ENCODE data around the gene IL5RA.

The IL5RA gene

GRCh38 chr3:3107181-3107580 is 3.0 kb downstream of the IL5RA start:
- Histone ChIP-seq H3F3A (ENCODE audit: control insufficient read depth, insufficient read depth) (no peaks in the 10 kb centered on the region), H3K4me2 (ENCODE audit: low read length) (no peak overlapping the region), H3K79me2 (ENCODE audit: control insufficient read depth, low read length) (no peaks in the 10 kb centered on the region), H3K4me3 (ENCODE audit: low read length) (no peak overlapping the region), H3K9me3 (ENCODE audit: control insufficient read depth, insufficient read depth, low read length) (no peaks in the 10 kb centered on the region), H3K27ac (ENCODE audit: low read depth, low read length) (no peak overlapping the region), H3K27me3 (ENCODE audit: control insufficient read depth, low read length) (no peaks in the 10 kb centered on the region), H3K9me2 (replicated peaks; ENCODE audit: control insufficient read depth, low read length) (no peaks in the 10 kb centered on the region), H4K20me1 (ENCODE audit: control insufficient read depth, insufficient read depth, low read depth, low read length) (no peaks in the 10 kb centered on the region), H3K4me1 (ENCODE audit: control insufficient read depth, low read length) (peaks cover 49% of the 10 kb centered on the region), H3K36me3 (ENCODE audit: control insufficient read depth, low read length) (no peaks in the 10 kb centered on the region)
- TF ChIP-seq EZH2phosphoT487 (IDR thresholded peaks at IDR 0.05; ENCODE audit: borderline replicate concordance, low read length) = no peak
- no peak for TF ChIP-seq CTCF (IDR thresholded peaks at IDR 0.05; ENCODE audit: low read depth, low read length, poor library complexity, severe bottlenecking)

- Histone ChIP-seq H3K4me3 (ENCODE audit: low read length) (no peak overlapping the region), H3K9me3 (ENCODE audit: control insufficient read depth, insufficient read depth, low read length) (no peaks in the 10 kb centered on the region), H3K36me3 (ENCODE audit: control insufficient read depth, low read length) (no peaks in the 10 kb centered on the region), H4K20me1 (ENCODE audit: control insufficient read depth, insufficient read depth, low read depth, low read length) (no peaks in the 10 kb centered on the region), H3F3A (ENCODE audit: control insufficient read depth, insufficient read depth) (no peaks in the 10 kb centered on the region), H3K27ac (ENCODE audit: low read depth, low read length) (no peak overlapping the region), H3K9me2 (replicated peaks; ENCODE audit: control insufficient read depth, low read length) (no peaks in the 10 kb centered on the region), H3K27me3 (ENCODE audit: control insufficient read depth, low read length) (0 out of 2 replicates have a peak, but pooled peaks cover 2% of the 10 kb centered on the region), H3K4me1 (ENCODE audit: control insufficient read depth, low read length) (peaks cover 43% of the 10 kb centered on the region), H3K79me2 (ENCODE audit: control insufficient read depth, low read length) (no peaks in the 10 kb centered on the region), H3K4me2 (ENCODE audit: low read length) (0 out of 2 replicates have a peak overlapping the region, but pooled peaks have one; percentile 5)
- TF ChIP-seq EZH2phosphoT487 (IDR thresholded peaks at IDR 0.05; ENCODE audit: borderline replicate concordance, low read length) = no peak
- no peak for TF ChIP-seq CTCF (IDR thresholded peaks at IDR 0.05; ENCODE audit: low read depth, low read length, poor library complexity, severe bottlenecking)
Measured at GRCh38 chr3:3105815-3106214, 4.4 kb downstream of the IL5RA start.

GRCh38 chr3:3105246-3105645 is 4.9 kb downstream of the IL5RA start:
- Histone ChIP-seq H3K27ac (ENCODE audit: low read depth, low read length) (no peak overlapping the region), H3K4me2 (ENCODE audit: low read length) (peak overlapping the region; percentile 5; the same call in 1 of the 2 replicates)
- TF ChIP-seq EZH2phosphoT487 (IDR thresholded peaks at IDR 0.05; ENCODE audit: borderline replicate concordance, low read length) (no peak), CTCF (IDR thresholded peaks at IDR 0.05; ENCODE audit: low read depth, low read length, poor library complexity, severe bottlenecking) (no peak)

More at GRCh38 chr3:3105246-3105645, 4.9 kb downstream of the IL5RA start:
- H3K9me2 ChIP-seq (replicated peaks; ENCODE audit: control insufficient read depth, low read length) = no peaks in the 10 kb centered on the region
- H4K20me1 ChIP-seq (ENCODE audit: control insufficient read depth, insufficient read depth, low read depth, low read length) = no peaks in the 10 kb centered on the region
- H3K27me3 ChIP-seq (ENCODE audit: control insufficient read depth, low read length) = 0 out of 2 replicates have a peak, but pooled peaks cover 2% of the 10 kb centered on the region
- H3K79me2 ChIP-seq (ENCODE audit: control insufficient read depth, low read length) = no peaks in the 10 kb centered on the region
- no peaks in the 10 kb centered on the region for H3K9me3 ChIP-seq (ENCODE audit: control insufficient read depth, insufficient read depth, low read length)
- no peaks in the 10 kb centered on the region for H3F3A ChIP-seq (ENCODE audit: control insufficient read depth, insufficient read depth)
- H3K4me3 ChIP-seq (ENCODE audit: low read length) = no peak overlapping the region
- H3K4me1 ChIP-seq (ENCODE audit: control insufficient read depth, low read length) = peaks cover 38% of the 10 kb centered on the region
- no peaks in the 10 kb centered on the region for H3K36me3 ChIP-seq (ENCODE audit: control insufficient read depth, low read length)
